Measurements from ENCODE around the gene TMEM81.

- TF ChIP-seq, protein P1, sequence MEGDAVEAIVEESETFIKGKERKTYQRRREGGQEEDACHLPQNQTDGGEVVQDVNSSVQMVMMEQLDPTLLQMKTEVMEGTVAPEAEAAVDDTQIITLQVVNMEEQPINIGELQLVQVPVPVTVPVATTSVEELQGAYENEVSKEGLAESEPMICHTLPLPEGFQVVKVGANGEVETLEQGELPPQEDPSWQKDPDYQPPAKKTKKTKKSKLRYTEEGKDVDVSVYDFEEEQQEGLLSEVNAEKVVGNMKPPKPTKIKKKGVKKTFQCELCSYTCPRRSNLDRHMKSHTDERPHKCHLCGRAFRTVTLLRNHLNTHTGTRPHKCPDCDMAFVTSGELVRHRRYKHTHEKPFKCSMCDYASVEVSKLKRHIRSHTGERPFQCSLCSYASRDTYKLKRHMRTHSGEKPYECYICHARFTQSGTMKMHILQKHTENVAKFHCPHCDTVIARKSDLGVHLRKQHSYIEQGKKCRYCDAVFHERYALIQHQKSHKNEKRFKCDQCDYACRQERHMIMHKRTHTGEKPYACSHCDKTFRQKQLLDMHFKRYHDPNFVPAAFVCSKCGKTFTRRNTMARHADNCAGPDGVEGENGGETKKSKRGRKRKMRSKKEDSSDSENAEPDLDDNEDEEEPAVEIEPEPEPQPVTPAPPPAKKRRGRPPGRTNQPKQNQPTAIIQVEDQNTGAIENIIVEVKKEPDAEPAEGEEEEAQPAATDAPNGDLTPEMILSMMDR (IDR thresholded peaks at IDR 0.05) = no peak
- no peak for TF ChIP-seq POLR2A (IDR thresholded peaks at IDR 0.05)
Measured at GRCh38 chr1:205042911-205043806, 41.1 kb downstream of the TMEM81 start, which contains the start of gene CNTN2.
